Effector memory CD4-positive, alpha-beta T cell (primary cell): ENCODE results near the gene STX8.

ENCODE experiments used
- DNase-seq, 3 donors: peaks; one replicate each; pipeline ENCODE4 v3.0.0-alpha.2; 2020
- H3K27ac ChIP-seq: 2 replicates; pipeline ENCODE4 v1.7.0; 2013; ENCODE audit warnings: mild to moderate bottlenecking, low read length, moderate library complexity; ENCODE audit not compliant: insufficient read depth, poor library complexity, severe bottlenecking
- H3K27me3 ChIP-seq: replicated peaks from 2 replicates; pipeline ENCODE4 v1.7.0; 2013; ENCODE audit warnings: mild to moderate bottlenecking, low read length; ENCODE audit not compliant: insufficient read depth, control insufficient read depth, poor library complexity, severe bottlenecking
- H3K36me3 ChIP-seq: 2 replicates; pipeline ENCODE4 v1.7.0; 2013; ENCODE audit warnings: mild to moderate bottlenecking, low read length, moderate library complexity; ENCODE audit not compliant: control insufficient read depth, insufficient read depth
- H3K4me1 ChIP-seq: 2 replicates; pipeline ENCODE4 v1.7.0; 2013; ENCODE audit warnings: low read length, mild to moderate bottlenecking; ENCODE audit not compliant: control insufficient read depth, insufficient read depth, poor library complexity, severe bottlenecking
- H3K4me3 ChIP-seq: 2 replicates; pipeline ENCODE4 v1.7.0; 2013; ENCODE audit warnings: low read length, low read depth, mild to moderate bottlenecking; ENCODE audit not compliant: insufficient read depth, poor library complexity, severe bottlenecking
- H3K9me3 ChIP-seq: 2 replicates; pipeline ENCODE4 v1.7.0; 2013; ENCODE audit warnings: mild to moderate bottlenecking, low read length, moderate library complexity; ENCODE audit not compliant: control insufficient read depth

The STX8 gene

DNA sequence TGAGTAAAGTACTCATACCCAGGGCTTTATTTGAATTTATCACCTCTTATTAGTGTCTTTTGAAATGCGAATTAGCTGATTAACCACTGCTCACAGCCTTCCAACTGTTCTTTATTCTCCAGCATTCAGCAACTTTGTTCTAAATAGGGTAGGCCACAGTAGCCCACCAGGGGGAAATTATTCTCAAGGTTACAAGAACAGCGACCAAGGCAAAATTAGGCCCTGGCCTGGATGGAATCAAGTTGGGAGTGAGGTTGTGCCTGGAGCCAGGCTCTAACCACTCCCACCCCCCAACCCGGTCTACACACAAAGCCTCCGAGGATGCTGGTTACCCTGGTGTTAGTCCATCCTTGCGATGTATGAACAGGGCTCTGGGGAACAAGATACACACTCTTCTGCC lies 245.5 kb downstream of the STX8 start:
- H3K9me3 ChIP-seq = peaks cover 3% of the 10 kb centered on the region
- no peaks in the 10 kb centered on the region for H3K27me3 ChIP-seq
- H3K4me1 ChIP-seq = no peaks in the 10 kb centered on the region
- no peaks in the 10 kb centered on the region for H3K36me3 ChIP-seq
- no peak for DNase-seq
- no peak overlapping the region for H3K27ac ChIP-seq
- no peak overlapping the region for H3K4me3 ChIP-seq

GRCh38 chr17:9329251-9329921 lies 246.2 kb downstream of the STX8 start:
- no peaks in the 10 kb centered on the region for H3K4me1 ChIP-seq
- H3K9me3 ChIP-seq = no peaks in the 10 kb centered on the region
- H3K27ac ChIP-seq = no peak overlapping the region
- no peaks in the 10 kb centered on the region for H3K36me3 ChIP-seq
- H3K27me3 ChIP-seq = no peaks in the 10 kb centered on the region
- no peak overlapping the region for H3K4me3 ChIP-seq
- DNase-seq = no peak

DNA sequence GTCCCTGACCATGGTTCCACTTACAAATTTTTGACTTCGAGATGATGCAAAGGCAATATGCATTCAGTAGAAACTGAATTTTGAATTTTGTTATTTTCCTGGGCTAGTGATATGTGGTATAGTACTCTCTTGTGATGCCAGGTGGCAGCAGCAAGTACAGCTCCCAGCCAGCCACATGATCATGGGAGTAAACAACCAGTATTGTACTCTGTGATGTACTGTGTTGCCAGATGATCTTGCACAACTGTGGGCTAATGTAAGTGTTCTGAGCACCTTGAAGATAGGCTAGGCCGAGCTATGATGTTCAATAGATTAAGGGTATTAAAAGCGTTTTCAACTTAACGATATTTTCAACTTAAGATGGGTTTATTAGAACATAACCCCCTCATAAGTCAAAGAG lies 250.8 kb downstream of the STX8 start:
- no peak for DNase-seq

DNA sequence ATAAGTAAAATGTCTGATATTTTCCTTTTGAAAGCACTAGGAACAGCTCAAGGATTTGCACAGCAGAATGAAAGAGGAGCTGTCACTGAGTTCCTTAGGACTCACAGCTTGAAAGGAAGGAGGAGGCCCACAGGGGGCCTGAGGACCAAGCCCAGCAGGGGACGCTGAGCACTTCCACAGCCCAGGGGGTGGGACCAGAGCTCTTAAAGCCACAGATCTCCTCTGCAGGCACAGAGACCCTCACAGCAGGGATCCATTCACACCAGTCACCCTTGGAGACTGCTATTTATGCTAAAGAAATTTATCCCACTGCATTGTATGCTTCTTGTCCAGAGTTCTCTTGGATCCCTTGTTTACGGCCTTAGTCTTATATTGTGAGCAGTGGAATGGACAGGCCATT lies 253.3 kb downstream of the STX8 start:
- no peaks in the 10 kb centered on the region for H3K4me1 ChIP-seq
- peaks cover 3% of the 10 kb centered on the region for H3K9me3 ChIP-seq
- H3K4me3 ChIP-seq = no peak overlapping the region
- H3K27me3 ChIP-seq = no peaks in the 10 kb centered on the region
- no peak for DNase-seq
- H3K27ac ChIP-seq = no peak overlapping the region
- no peaks in the 10 kb centered on the region for H3K36me3 ChIP-seq

More for the DNA sequence above, 250.8 kb downstream of the STX8 start:
- Histone ChIP-seq H3K36me3 (no peaks in the 10 kb centered on the region), H3K4me1 (no peaks in the 10 kb centered on the region), H3K27ac (no peak overlapping the region), H3K9me3 (no peaks in the 10 kb centered on the region), H3K27me3 (no peaks in the 10 kb centered on the region), H3K4me3 (no peak overlapping the region)

DNA sequence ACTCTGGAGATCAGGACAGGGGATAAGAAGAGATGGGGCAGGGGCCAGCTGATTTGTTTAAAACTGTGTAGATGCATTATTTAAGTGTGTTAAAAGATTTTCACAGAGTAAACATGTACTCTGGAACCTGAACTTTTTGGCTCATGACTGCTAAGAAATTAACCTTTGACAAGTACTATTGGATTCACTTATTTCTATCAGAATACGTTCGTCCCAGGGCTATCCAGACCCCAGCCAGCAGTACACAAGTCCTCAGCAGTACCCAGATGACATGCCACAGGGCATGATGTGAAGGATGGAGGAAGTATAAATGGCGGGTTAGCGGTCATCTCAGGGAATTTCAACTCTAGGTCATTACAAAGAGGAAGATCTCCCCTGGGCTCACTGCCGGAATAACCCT lies 253.7 kb downstream of the STX8 start:
- H3K36me3 ChIP-seq = no peaks in the 10 kb centered on the region
- peaks cover 3% of the 10 kb centered on the region for H3K9me3 ChIP-seq
- H3K4me1 ChIP-seq = no peaks in the 10 kb centered on the region
- H3K27ac ChIP-seq = no peak overlapping the region
- no peak overlapping the region for H3K4me3 ChIP-seq
- no peaks in the 10 kb centered on the region for H3K27me3 ChIP-seq
- no peak for DNase-seq

DNA sequence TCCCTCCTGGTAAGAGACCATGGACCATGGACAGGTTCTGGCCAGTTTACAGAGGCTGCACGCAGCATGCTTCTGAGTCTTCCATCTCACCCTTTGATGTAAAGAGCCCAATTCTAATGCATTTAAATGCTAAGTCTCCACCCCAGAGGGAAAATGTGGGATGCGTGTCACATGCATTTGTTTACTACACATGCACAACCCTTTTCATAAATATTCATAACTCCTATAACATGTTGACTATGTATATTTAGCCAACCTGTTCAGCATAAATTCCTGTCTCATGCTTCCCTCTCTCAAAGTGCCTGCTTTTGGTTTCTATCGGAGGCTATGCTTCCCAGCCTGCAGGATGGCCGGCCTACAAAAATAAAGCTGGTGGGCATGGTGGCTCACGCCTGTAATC lies 260.3 kb downstream of the STX8 start:
- no peak overlapping the region for H3K4me3 ChIP-seq
- DNase-seq = no peak
- no peaks in the 10 kb centered on the region for H3K27me3 ChIP-seq
- H3K27ac ChIP-seq = no peak overlapping the region
- H3K36me3 ChIP-seq = no peaks in the 10 kb centered on the region
- no peaks in the 10 kb centered on the region for H3K4me1 ChIP-seq
- H3K9me3 ChIP-seq = peaks cover 3% of the 10 kb centered on the region

- Histone ChIP-seq H3K4me3 (no peak overlapping the region), H3K9me3 (peaks cover under 1% of the 10 kb centered on the region), H3K27me3 (no peaks in the 10 kb centered on the region), H3K36me3 (no peaks in the 10 kb centered on the region), H3K27ac (no peak overlapping the region), H3K4me1 (no peaks in the 10 kb centered on the region)
- DNase-seq = no peak
Observed at GRCh38 chr17:9313346-9313745, 262.3 kb downstream of the STX8 start.

DNA sequence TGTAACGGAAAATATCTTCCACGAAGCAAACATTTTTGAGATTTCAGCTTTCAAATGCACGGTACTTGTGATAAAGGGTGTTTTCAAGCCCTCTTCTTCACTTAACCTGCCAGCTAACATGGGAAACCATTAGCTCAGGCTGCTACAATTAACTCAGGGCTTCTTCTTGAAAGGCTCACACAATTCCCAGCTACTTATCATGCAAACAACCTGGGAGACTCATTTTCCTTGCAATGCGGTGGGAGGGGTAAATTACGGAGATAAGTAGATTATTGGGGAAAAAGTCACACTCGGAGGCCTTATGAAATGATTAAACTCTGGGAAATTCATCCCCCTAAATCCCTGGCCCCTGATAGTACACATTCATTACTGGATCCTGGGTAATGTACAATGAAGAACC lies 266.4 kb downstream of the STX8 start:
- no peak overlapping the region for H3K27ac ChIP-seq
- DNase-seq = no peak
- H3K4me3 ChIP-seq = no peak overlapping the region
- H3K9me3 ChIP-seq = no peaks in the 10 kb centered on the region
- no peaks in the 10 kb centered on the region for H3K36me3 ChIP-seq
- H3K4me1 ChIP-seq = no peaks in the 10 kb centered on the region
- H3K27me3 ChIP-seq = no peaks in the 10 kb centered on the region

- H3K27ac ChIP-seq = no peak overlapping the region
- H3K27me3 ChIP-seq = no peaks in the 10 kb centered on the region
- no peaks in the 10 kb centered on the region for H3K4me1 ChIP-seq
- no peak overlapping the region for H3K4me3 ChIP-seq
- H3K9me3 ChIP-seq = no peaks in the 10 kb centered on the region
- no peak for DNase-seq
- H3K36me3 ChIP-seq = no peaks in the 10 kb centered on the region
Observed at GRCh38 chr17:9308069-9308468, 267.6 kb downstream of the STX8 start.

DNA sequence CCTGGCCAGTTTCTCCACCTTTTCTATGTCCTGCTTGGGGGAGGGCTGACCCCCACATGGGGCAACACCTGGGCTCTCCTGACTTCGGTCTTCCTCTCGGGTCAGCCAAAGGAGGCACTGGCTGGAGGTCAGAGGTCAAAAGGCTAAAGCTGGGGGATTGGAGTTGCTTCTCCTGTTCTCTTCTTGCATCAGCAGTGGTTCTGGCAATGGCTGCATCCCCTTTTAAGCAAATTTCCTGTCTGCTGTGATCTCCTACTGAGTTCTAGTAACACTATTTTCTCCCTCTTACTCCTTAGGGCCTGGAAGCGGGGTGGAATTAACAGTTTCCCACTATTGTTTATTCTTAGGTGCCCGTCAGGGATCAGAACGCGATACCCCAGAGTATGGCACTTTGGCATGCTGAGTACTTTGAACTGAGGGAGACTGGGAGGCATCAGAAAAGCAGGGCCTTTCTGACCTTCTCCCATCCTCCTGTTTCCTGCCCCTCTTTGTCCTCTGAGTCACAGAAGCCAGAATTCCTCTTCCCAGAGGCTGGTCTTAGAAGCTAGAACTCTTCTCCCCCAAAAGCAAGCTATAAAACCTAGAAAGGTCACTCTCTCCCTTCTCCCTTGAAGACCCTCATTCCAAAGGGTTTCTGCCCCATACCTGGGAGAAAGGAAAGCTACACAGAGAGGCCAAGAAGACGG lies 268.2 kb downstream of the STX8 start:
- no peaks in the 10 kb centered on the region for H3K4me1 ChIP-seq
- DNase-seq = no peak
- H3K9me3 ChIP-seq = no peaks in the 10 kb centered on the region
- no peaks in the 10 kb centered on the region for H3K27me3 ChIP-seq
- H3K4me3 ChIP-seq = no peak overlapping the region
- no peak overlapping the region for H3K27ac ChIP-seq
- no peaks in the 10 kb centered on the region for H3K36me3 ChIP-seq
